HUES48 (cell line): ENCODE results near the gene DXO.
"Not testable (repeated sequence)": the region's sequence is repeated elsewhere in the genome, so short reads cannot be mapped to it uniquely, and the experiment has no call there.

Source experiments
- H3K27ac ChIP-seq: one replicate; pipeline ENCODE4 v1.7.0; 2013; ENCODE audit warnings: low read depth, low read length, inconsistent platforms
- H3K27me3 ChIP-seq: 2 replicates; pipeline ENCODE4 v1.6.1; 2013; ENCODE audit warnings: mild to moderate bottlenecking, low read length; ENCODE audit not compliant: control insufficient read depth, insufficient read depth
- H3K36me3 ChIP-seq: 2 replicates; pipeline ENCODE4 v1.6.1; 2013; ENCODE audit warnings: low read length; ENCODE audit not compliant: control insufficient read depth, insufficient read depth
- H3K4me1 ChIP-seq: 2 replicates; pipeline ENCODE4 v1.6.1; 2013; ENCODE audit warnings: mild to moderate bottlenecking, low read length; ENCODE audit not compliant: control insufficient read depth, insufficient read depth
- H3K4me3 ChIP-seq: 2 replicates; pipeline ENCODE4 v1.5.1; 2013; ENCODE audit warnings: mild to moderate bottlenecking, low read depth, low read length
- H3K9ac ChIP-seq: 2 replicates; pipeline ENCODE4 v1.6.1; 2013; ENCODE audit warnings: mild to moderate bottlenecking, low read depth, low read length, moderate library complexity
- H3K9me3 ChIP-seq: 2 replicates; pipeline ENCODE4 v1.6.1; 2013; ENCODE audit warnings: low read length; ENCODE audit not compliant: control insufficient read depth, insufficient read depth

The DXO gene

GRCh38 chr6:32004864-32005537 lies 33.1 kb upstream of the DXO start:
- H3K36me3 ChIP-seq, H3K27me3 ChIP-seq, H3K9ac ChIP-seq, H3K27ac ChIP-seq, H3K9me3 ChIP-seq, H3K4me1 ChIP-seq, H3K4me3 ChIP-seq: not testable (repeated sequence)

GRCh38 chr6:32004393-32004792 lies 32.5 kb upstream of the DXO start:
- not testable (repeated sequence) for H3K27me3 ChIP-seq, H3K4me3 ChIP-seq, H3K27ac ChIP-seq, H3K36me3 ChIP-seq, H3K9ac ChIP-seq, H3K4me1 ChIP-seq, H3K9me3 ChIP-seq

DNA sequence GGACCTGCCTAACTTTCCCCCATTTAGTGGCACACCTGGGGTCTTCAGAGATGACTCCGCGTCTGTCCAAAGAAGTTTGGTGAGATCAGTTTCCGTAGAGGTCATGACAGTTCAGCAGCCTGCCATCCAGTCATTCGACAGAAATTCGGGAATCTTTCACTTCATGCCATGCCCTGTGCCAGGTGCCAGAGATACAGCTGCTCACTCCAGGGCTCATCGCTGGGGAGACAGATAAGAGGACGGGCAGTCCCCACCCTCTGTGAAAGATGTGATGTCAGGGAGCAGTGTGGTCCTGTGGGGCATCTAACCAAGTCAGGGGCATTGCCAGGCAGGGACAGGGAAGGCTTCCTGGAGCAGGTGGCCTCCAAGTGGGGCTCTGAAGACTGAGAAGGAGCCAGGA lies 31.4 kb upstream of the DXO start:
- H3K9ac ChIP-seq, H3K36me3 ChIP-seq, H3K27me3 ChIP-seq, H3K4me3 ChIP-seq, H3K9me3 ChIP-seq, H3K27ac ChIP-seq, H3K4me1 ChIP-seq: not testable (repeated sequence)

GRCh38 chr6:32002546-32003268 lies 30.8 kb upstream of the DXO start:
- H3K27ac ChIP-seq, H3K9me3 ChIP-seq, H3K4me1 ChIP-seq, H3K27me3 ChIP-seq, H3K4me3 ChIP-seq, H3K9ac ChIP-seq, H3K36me3 ChIP-seq: not testable (repeated sequence)

GRCh38 chr6:31996385-31996784 lies 24.4 kb upstream of the DXO start:
- H3K9ac ChIP-seq, H3K4me1 ChIP-seq, H3K4me3 ChIP-seq, H3K36me3 ChIP-seq, H3K27me3 ChIP-seq, H3K9me3 ChIP-seq, H3K27ac ChIP-seq: not testable (repeated sequence)

- H3K27ac ChIP-seq, H3K4me1 ChIP-seq, H3K4me3 ChIP-seq, H3K9me3 ChIP-seq, H3K36me3 ChIP-seq, H3K27me3 ChIP-seq, H3K9ac ChIP-seq: not testable (repeated sequence)
Observed at GRCh38 chr6:31994421-31994820, 22.5 kb upstream of the DXO start.

DNA sequence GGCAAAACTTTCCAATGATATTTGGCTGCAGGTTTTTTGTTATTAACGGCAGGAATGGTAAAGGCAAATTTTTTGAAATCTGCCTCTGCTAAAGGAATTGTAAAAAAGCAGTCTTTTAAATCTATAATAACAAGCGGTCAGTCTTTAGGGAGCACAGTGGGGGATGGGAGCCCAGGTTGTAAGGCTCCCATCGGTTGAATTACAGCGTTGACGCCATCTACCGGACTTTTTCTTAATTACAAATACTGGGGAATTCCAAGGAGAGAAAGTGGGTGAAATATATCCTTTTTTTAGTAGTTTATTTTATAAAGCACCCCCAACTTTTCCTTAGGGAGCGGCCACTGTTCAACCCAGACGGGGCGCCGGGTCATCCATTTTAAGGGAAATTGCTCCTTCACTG lies 17.4 kb upstream of the DXO start:
- not testable (repeated sequence) for H3K27me3 ChIP-seq, H3K4me1 ChIP-seq, H3K9ac ChIP-seq, H3K27ac ChIP-seq, H3K9me3 ChIP-seq, H3K4me3 ChIP-seq, H3K36me3 ChIP-seq

DNA sequence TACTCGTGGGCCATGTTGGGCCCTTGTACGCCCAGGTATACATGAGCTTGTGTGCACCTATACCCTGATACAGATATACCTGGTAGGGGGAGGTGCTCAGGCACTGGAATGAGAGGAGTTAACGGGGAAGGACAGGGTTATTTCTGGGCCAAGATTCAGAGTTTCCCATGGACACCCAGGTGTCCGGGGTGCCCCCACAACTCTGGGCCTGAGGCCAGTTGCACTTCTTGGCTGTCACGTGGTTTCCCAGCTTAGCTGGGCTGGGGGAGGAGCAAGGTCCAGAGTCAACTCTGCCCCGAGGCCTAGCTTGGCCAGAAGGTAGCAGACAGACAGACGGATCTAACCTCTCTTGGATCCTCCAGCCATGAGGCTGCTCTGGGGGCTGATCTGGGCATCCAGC lies 9.8 kb upstream of the DXO start, which contains the start of gene C4A:
Gene C4A, plus strand, starts transcription at position 314 of the 400 bp plus-strand sequence. Its CDS starts 51 bp downstream, at position 365.
- H3K36me3 ChIP-seq, H3K4me3 ChIP-seq, H3K9ac ChIP-seq: not testable (repeated sequence)

DNA sequence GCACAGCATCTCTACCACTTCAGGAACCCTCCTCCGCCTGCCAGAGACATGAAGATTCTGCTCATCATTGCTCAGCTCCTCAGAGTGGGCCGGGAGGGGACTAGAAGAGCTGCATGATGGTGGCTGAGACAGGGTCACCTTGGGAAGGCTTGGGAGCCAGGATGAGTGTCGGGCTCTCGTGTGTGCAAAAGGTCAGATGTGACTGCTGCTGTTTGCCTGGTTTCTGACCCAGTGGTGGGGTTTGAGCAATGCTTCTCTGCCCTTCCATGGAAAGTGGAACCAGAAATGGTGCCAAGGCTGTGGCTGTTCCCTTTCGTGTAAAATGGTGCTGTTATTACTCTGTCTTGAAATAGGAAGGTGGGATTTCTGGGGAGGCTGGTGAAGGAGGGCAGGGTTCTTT lies 9.1 kb upstream of the DXO start:
- H3K36me3 ChIP-seq, H3K9me3 ChIP-seq, H3K4me1 ChIP-seq, H3K9ac ChIP-seq, H3K27ac ChIP-seq, H3K4me3 ChIP-seq, H3K27me3 ChIP-seq: not testable (repeated sequence)

More for the DNA sequence above, 9.8 kb upstream of the DXO start, which contains the start of gene C4A:
- H3K9me3 ChIP-seq, H3K27me3 ChIP-seq, H3K27ac ChIP-seq, H3K4me1 ChIP-seq: not testable (repeated sequence)

- H3K4me1 ChIP-seq, H3K9ac ChIP-seq: not testable (repeated sequence)
Observed at GRCh38 chr6:31980195-31980876, 8.4 kb upstream of the DXO start.

GRCh38 chr6:31979238-31979898 lies 7.4 kb upstream of the DXO start:
- H3K36me3 ChIP-seq: peaks cover 7% of the 10 kb centered on the region; the same call in 1 of the 2 replicates
- H3K27ac ChIP-seq: no peak overlapping the region
- H3K9ac ChIP-seq: no peak overlapping the region
- H3K27me3 ChIP-seq: no peaks in the 10 kb centered on the region
- no peak overlapping the region for H3K4me3 ChIP-seq
- no peaks in the 10 kb centered on the region for H3K4me1 ChIP-seq
- no peaks in the 10 kb centered on the region for H3K9me3 ChIP-seq

More at GRCh38 chr6:31980195-31980876, 8.4 kb upstream of the DXO start:
- not testable (repeated sequence) for H3K9me3 ChIP-seq, H3K4me3 ChIP-seq, H3K27me3 ChIP-seq, H3K36me3 ChIP-seq, H3K27ac ChIP-seq
